ENCODE measurements around the gene TMEM69. TPM values are rescaled to one million over a fixed set of nuclear protein-coding genes. Genes with fewer than 3 reads are reported as not detected.
A peak's percentile ranks its signal among the peaks of the same experiment; 100 is the strongest.

The TMEM69 gene
- total RNA-seq, 4 donors from 2014 or later, result 6.6 to 27.5 (median 22.8) TPM

- H3K27me3 ChIP-seq, result no peaks in the 10 kb centered on the region
- no peak overlapping the region for H3K4me3 ChIP-seq
- no peak for TF ChIP-seq CTCF (IDR thresholded peaks at IDR 0.05)
- no peak for TF ChIP-seq POLR2A (IDR thresholded peaks at IDR 0.05)
- peaks cover 0 to 13% (median 0%) of the 10 kb centered on the region in 4 donors for H3K4me1 ChIP-seq
- no peak for DNase-seq
- H3K9me3 ChIP-seq, result no peaks in the 10 kb centered on the region
- peaks cover 0 to 34% (median 0%) of the 10 kb centered on the region in 3 donors for H3K36me3 ChIP-seq
- H3K27ac ChIP-seq, result peak overlapping the region in 1 of 4 donors; percentile 31
Observed at GRCh38 chr1:45647248-45648021, 40.5 kb upstream of the TMEM69 start.

GRCh38 chr1:45654540-45655280 lies 33.3 kb upstream of the TMEM69 start:
- TF ChIP-seq CTCF (IDR thresholded peaks at IDR 0.05) (no peak), POLR2A (IDR thresholded peaks at IDR 0.05) (no peak)
- Histone ChIP-seq H3K4me1 (peaks cover 0 to 19% (median 4%) of the 10 kb centered on the region in 4 donors), H3K4me3 (no peak overlapping the region), H3K27ac (no peak overlapping the region), H3K27me3 (no peaks in the 10 kb centered on the region), H3K36me3 (peaks cover 0 to 100% (median 0%) of the 10 kb centered on the region in 3 donors), H3K9me3 (no peaks in the 10 kb centered on the region)
- no peak for DNase-seq

- peaks cover 0 to 92% (median 0%) of the 10 kb centered on the region in 3 donors for H3K36me3 ChIP-seq
- H3K4me1 ChIP-seq, result peaks cover 0 to 19% (median 4%) of the 10 kb centered on the region in 4 donors
- DNase-seq, result no peak
- no peak overlapping the region for H3K4me3 ChIP-seq
- H3K27me3 ChIP-seq, result no peaks in the 10 kb centered on the region
- H3K27ac ChIP-seq, result no peak overlapping the region
- TF ChIP-seq POLR2A (IDR thresholded peaks at IDR 0.05), result no peak
- TF ChIP-seq CTCF (IDR thresholded peaks at IDR 0.05), result no peak
- no peaks in the 10 kb centered on the region for H3K9me3 ChIP-seq
Observed at GRCh38 chr1:45656573-45657226, 31.3 kb upstream of the TMEM69 start.

- DNase-seq, result no peak
- H3K36me3 ChIP-seq, result peaks cover 0 to 77% (median 0%) of the 10 kb centered on the region in 3 donors
Observed at GRCh38 chr1:45658171-45658570, 29.8 kb upstream of the TMEM69 start.

More at GRCh38 chr1:45658171-45658570, 29.8 kb upstream of the TMEM69 start:
- H3K27me3 ChIP-seq, result no peaks in the 10 kb centered on the region
- peaks cover 0 to 25% (median 4%) of the 10 kb centered on the region in 4 donors for H3K4me1 ChIP-seq
- peak overlapping the region in 2 of 4 donors; percentile 2 to 31 for H3K27ac ChIP-seq
- H3K9me3 ChIP-seq, result no peaks in the 10 kb centered on the region
- TF ChIP-seq CTCF (IDR thresholded peaks at IDR 0.05) (no peak), POLR2A (IDR thresholded peaks at IDR 0.05) (no peak)
- no peak overlapping the region for H3K4me3 ChIP-seq
